HG02678 (cell line): Measurements from ENCODE around the gene OAF.

ENCODE experiments used
- ATAC-seq: cut with Tn5 transposase; IDR thresholded peaks from one replicate; pipeline ENCODE4 v1.9.1; 2021; ENCODE audit warnings: mild to moderate bottlenecking, moderate library complexity; ENCODE audit not compliant: unreplicated experiment

Gene OAF

DNA sequence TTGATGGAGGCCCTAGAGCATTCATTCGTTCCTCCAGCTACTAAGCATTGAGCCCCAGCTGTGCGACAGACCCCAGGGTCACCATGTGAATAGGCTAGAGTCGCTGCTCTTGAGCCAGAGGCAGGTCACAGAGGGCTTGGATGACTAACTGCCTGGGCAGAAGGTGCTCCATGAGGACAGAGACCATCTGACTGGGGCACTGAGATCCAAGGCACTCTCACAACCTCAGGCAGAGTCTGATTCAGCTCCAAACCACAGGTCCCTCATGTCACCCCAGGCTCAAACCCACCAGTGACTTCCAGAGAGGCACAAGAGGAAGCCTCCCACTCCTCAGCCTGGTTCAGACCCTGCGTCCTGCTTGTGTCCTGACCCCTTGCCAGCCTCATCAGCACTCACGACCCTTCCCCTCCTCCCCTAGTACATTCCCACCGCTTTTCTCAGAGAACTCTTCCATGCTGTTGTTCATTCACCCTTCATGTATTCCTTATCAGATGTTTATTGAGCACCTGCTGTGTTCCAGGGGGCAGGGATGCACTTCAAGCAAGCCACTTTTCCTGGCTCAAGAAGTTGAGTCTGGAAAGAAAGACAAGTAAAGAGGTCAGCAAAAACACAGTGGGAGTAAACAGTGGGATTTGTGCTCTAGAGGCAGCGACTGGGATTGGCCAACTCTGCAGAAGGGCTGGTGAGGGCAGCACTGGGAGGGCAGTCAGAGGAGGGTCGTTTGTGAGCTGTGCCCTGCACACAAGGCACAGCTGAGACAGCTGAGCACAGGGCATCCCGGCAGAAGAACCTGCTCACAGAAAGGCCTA lies 9.3 kb downstream of the OAF start:
- ATAC-seq: no peak

DNA sequence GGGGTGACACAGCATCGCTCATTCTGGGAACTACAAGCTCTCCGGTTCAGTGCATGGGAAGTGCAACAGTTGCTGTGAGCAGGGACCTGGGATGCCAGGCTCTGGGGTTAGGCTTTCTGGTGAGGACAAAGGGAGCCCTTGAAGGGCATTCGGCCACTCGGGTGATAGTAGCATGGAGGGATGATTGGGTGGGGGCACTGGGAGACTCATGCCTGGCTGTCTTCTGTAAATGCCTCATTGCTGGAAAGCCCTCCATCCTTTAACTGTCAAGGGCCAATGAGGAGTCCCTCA lies 9.9 kb downstream of the OAF start:
- no peak for ATAC-seq

- no peak for ATAC-seq
Measured at GRCh38 chr11:120221115-120221752, 10.4 kb downstream of the OAF start.

GRCh38 chr11:120222916-120223315 lies 12.1 kb downstream of the OAF start:
- no peak for ATAC-seq

DNA sequence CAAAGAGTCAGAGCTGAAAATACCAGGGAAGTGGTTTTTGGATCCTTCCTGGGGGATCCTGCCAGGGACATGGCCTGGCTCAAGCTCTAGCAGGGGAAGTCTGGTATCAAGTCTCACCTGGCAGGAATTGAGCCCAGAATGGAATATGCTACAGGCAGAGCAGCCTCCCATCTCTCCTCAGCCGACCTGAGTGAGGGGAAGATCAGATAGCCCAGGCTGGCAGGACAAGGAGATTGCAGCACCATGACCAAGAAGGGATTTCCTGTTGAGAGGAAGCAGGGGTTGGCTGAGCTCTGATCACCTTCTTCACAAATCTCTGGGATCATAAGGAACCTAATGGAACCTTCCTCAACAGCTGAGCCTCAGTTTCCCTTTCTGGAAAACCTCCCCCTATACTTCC lies 13.0 kb downstream of the OAF start:
- ATAC-seq: no peak

- ATAC-seq: no peak
Measured at GRCh38 chr11:120224361-120224760, 13.5 kb downstream of the OAF start.

GRCh38 chr11:120224972-120225909 lies 14.4 kb downstream of the OAF start:
- no peak for ATAC-seq

GRCh38 chr11:120226242-120226641 lies 15.4 kb downstream of the OAF start:
- ATAC-seq: no peak

GRCh38 chr11:120226714-120227113 lies 15.9 kb downstream of the OAF start:
- no peak for ATAC-seq

DNA sequence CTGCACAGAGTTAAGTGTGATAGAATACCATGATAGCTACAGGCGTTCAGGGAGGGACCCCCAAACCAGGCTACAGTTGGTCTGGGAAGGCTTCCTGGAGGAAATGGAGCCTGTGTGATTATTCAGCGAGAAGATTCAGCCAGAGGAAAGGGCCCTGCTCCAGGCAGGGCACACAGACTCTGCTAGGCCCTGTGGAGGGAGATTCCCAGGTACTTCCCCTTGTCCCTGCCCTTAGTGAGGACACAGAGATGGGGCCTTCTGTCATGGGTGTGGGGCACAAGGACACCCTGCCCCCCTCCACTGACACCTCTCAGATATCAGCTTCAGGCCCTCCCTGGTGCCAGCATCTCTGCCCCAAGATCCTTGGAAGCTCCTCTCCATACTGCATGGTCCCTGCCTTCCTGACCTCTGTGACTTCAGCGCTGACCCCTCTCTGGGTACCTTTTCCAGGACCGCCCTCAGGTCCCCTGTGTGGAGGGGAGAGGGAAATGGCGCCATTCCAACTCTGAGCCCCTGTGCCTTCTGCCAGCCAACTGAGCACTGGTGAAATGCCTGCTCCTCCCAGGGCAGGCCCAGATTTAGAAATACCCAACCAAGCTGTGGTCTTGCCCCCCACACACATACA lies 16.5 kb downstream of the OAF start:
- no peak for ATAC-seq

GRCh38 chr11:120228794-120229384 lies 18.1 kb downstream of the OAF start:
- ATAC-seq: no peak

- ATAC-seq: no peak
Measured at GRCh38 chr11:120229451-120230424, 18.9 kb downstream of the OAF start.

DNA sequence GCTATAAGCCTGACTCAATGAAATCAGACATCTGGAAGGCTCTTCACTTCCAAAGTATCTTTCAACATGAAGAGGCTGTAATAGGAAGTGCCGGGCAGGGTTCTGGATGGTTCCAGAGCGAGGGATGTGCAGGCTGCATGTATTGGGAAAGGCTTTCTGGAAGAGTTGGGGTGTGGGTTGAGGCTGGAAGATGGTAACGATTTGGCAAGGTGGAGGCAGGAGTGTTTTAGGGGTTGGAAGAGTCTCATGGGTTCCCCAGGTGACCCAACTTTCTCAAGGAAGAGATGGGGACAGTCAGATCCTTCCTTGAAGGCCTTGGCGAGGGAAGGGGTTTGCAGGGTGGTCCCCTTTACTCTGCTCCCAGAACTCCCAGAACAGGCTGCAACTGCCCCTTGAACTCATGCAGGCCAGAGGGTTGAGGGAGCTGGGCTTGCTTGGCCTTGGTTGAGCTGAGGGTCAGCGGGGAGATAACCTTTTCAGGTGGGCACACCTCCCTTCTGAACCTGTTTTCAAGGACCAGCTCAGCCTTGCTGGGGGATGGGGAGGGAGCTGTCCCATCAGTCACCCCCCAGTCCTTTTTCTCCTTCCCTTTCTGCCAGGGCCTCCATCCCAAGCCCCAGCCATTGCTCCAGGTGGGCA lies 19.7 kb downstream of the OAF start:
- ATAC-seq: no peak

GRCh38 chr11:120231963-120232362 lies 21.1 kb downstream of the OAF start:
- no peak for ATAC-seq

DNA sequence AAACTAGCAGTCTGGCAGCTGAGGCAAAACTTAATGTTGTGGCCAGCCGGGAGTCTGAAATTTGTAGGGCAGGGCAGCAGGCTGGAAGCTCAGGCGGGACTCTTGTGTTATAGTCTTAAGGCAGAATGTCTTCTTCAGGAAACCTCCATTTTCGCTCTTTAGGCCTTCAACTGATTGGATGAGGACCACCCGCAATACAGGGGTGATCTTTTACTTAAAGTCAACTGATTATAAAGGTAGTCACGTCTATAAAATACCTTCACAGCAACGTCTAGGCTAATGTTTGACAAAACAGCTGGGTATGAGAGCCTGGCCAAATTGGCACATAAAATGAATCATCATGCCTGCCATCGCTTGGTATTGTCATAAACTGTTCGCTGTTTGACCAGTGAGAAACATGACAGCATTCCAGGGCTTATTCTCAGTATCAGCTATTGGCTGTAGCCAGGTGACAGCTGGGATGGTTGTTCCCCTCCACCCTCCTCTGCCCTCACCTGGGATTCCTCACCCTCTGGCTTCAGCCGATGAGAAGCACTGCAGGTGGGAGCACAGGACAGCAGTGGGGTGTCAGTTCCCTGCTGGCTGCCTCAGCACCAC lies 22.5 kb downstream of the OAF start:
- ATAC-seq: no peak

GRCh38 chr11:120235024-120235628 lies 24.3 kb downstream of the OAF start:
- peak; percentile 54 for ATAC-seq

DNA sequence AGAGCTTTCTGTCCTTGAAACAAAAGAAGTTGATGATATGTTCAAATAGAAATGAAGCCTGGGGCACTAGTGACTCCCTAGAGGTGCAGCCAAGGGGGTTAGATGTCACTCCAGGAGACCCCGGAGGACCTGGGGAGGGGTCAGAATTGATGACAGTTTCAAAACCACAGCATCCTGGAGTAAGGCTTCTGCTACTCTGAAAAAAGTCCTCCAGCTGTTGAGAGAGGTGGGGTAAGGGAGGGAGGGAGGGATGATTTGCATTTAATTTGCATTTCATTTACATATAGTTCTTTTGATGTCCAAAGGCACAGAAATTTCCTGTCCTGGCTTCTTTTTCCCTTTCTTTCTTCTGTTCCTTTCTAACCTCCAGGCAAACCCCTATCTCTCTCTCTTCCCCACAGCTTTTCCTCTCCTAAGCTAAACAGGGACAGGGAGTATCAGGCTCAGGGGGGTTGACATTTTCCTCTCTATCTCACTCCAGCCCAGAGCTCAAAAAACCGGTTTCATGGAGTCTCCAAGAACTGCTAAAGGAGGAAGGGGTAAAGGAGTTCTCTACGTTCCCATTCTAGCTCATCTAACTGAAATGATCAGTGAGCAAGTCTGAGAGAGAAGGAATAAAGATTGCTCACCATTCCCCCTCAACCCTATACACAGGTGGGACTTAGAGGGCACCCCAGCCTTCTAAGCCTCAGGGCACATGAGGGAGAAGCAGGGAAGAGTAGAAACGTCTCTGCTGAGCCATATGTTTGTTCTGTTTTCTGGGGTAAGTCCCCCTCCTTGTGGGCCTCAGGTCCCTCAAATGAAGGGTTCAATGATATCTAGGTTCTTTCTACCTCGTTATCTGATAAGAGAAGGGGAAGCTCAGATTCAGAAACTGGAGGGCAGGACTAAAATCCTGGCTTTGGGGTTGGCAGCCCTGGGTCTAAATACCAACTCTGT lies 25.6 kb downstream of the OAF start:
- no peak for ATAC-seq
